Inflammatory macrophage treated with lipopolysaccharide for 4 hours (primary cell): ENCODE data around the gene COMMD3.

Experiments
- DNase-seq: peaks from one replicate; pipeline ENCODE4 v3.0.0-alpha.2; 2020

Gene COMMD3

GRCh38 chr10:22320591-22321155 is 4.5 kb downstream of the COMMD3 start, which contains the start of gene BMI1:
Gene BMI1, plus strand, starts transcription at chr10:22321099. Its CDS starts 5,351 bp downstream, at chr10:22326450.
- DNase-seq = no peak

GRCh38 chr10:22321156-22321923 is 5.2 kb downstream of the COMMD3 start:
- peak; percentile 66 for DNase-seq

- DNase-seq = no peak
Measured at GRCh38 chr10:22321924-22322640, 5.9 kb downstream of the COMMD3 start.

GRCh38 chr10:22322641-22323160 is 6.5 kb downstream of the COMMD3 start:
- no peak for DNase-seq

GRCh38 chr10:22323538-22324305 is 7.5 kb downstream of the COMMD3 start:
- no peak for DNase-seq

- no peak for DNase-seq
Measured at GRCh38 chr10:22324413-22324812, 8.2 kb downstream of the COMMD3 start.

GRCh38 chr10:22324893-22325271 is 8.7 kb downstream of the COMMD3 start:
- no peak for DNase-seq

GRCh38 chr10:22325272-22326144 is 9.3 kb downstream of the COMMD3 start:
- DNase-seq = peak; percentile 64

- no peak for DNase-seq
Measured at GRCh38 chr10:22326145-22326702, 10.0 kb downstream of the COMMD3 start.

- no peak for DNase-seq
Measured at GRCh38 chr10:22329150-22329549, 13.0 kb downstream of the COMMD3 start.

GRCh38 chr10:22332116-22332692 is 16.0 kb downstream of the COMMD3 start:
- no peak for DNase-seq

- peak; percentile 64 for DNase-seq
Measured at GRCh38 chr10:22333167-22333974, 17.2 kb downstream of the COMMD3 start.

- DNase-seq = no peak
Measured at GRCh38 chr10:22333975-22334282, 17.7 kb downstream of the COMMD3 start.

- no peak for DNase-seq
Measured at GRCh38 chr10:22334414-22335172, 18.4 kb downstream of the COMMD3 start.

- peak; percentile 77 for DNase-seq
Measured at GRCh38 chr10:22335173-22335933, 19.2 kb downstream of the COMMD3 start.

GRCh38 chr10:22338185-22338900 is 22.2 kb downstream of the COMMD3 start:
- DNase-seq = no peak

- DNase-seq = peak; percentile 63
Measured at GRCh38 chr10:22338931-22339330, 22.7 kb downstream of the COMMD3 start.

- no peak for DNase-seq
Measured at GRCh38 chr10:22339761-22340328, 23.7 kb downstream of the COMMD3 start.
